GDM1 (cell line): ENCODE data around the gene SH3TC1.

Experiments used
- DNase-seq: peaks from one replicate; lab custom pipeline; 2025; lab: John Stamatoyannopoulos, UW

The SH3TC1 gene

DNA sequence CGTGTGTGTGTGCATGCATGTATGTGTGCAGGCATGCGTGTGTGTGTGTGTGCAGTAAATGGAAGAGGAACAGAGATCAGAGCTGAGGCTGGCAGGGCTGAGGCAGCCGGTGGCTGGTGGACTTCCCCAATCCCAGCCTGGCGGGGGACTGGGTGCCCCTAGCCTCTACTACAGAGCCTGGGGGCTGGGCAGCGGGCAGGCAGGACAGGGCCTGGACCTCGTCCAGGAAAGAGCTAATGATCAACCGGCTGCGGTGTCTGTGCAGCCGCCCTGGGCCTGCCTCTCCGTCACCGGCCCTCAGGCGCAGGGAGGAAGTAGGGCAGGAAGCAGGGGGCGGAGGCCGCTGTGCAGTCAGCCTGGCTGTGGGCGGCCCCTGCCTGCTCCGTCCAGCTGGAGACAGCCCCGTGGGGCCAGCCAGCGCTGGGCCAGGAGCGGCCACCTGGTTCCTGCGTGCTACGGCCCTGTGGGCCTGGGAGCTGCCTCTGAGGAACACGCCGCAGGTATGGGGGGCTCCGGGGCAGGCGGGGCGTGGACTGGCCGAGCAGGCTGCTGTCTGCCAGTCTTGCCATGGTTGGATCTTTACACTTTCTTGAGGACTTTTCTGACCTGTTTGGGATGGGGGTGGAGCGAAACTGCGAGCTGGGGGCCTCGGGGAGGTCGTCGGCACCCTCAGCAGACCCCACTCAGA, at the start of gene SH3TC1:
SH3TC1 (plus strand) TSS at position 385 of the 688 bp plus-strand sequence. CDS start 5,905 bp downstream, outside the sequence.
- DNase-seq: peak; percentile 92

DNA sequence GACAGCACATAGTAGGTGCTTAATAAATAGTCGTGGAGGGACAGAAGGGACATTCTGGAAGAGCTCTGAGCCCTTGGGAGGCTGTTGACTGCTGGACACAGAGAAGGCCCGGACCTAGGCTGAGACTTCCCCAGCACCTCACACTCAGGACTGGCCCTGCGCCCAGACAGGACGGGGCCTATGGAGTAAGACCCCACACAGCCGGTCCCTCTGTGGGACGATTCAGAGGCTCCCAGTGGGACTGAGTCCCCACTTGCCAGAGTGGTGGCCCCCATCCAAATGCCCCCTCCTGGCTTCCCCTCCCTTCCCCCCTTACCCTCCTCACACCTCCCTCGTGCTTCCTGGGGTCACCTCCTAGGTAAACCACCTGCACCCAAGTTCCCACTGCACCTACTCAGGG, 49.4 kb upstream of the SH3TC1 start:
- no peak for DNase-seq

DNA sequence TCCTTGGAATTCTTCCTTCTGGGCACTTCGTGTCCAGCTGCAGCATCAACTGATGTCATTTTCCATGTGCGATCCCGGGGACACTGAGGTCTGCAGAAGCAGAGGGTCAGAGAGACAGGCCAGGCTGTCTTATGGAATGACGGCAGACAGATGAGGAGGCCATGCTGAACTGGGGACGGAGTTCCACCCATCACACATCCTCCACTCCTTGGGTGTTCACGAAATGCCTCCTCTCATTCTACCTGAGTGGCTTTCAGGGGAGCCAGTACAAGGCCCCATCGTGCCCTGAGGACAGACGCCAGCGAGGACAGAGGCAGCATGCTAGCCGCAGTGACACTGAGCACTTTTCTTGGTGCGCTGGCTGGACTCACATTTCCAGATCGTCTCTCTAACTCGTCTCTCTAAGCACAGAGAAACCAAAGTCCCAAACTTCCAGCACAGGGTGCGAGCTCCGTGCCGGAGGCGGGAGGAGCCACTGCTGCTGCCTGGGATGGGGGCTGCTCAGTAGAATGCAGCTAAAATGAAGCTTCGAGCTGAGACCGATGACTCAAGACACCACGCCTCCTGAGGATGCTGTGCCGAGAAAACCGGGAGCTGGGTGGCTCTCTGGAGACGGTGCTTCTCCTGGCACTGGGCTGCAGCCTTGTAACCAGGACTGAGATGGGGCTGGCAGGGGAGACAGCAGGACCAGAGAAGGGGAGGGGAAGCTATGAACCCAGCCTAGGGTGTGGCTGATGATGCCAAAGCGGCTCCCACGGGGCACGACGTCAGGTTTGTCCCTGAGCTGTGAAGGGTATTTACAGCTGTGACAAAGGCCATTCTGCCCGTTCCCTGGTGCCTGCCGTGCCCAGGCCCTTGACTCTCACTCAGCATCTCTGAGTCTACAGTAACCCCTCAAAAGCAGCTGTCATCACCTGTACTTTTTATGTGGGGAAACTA, 48.7 kb upstream of the SH3TC1 start:
- DNase-seq: no peak

DNA sequence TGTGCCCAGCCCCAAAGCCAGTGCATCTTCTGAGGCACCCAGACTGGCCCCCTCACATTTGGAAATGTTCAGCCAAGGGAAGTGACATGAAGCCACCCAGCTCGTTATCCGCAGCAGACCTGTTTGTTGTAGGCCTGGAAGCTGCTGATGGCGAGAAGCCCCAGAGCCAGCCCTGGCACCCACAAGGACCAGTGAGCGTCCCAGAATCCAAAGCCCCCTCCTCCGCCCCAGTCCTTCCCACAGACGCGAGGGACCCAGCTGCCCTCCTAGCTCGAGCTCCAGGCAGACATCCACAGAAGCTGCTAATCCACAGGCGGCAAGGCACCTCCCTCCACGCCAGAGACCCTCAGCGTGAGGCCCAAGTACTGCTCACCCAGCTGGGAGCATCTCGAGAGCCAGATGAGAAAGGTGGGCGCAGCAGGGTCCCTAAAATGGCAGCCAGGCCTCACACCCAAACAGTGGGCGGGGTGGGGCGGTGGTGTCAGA, 47.9 kb upstream of the SH3TC1 start:
- DNase-seq: no peak

DNA sequence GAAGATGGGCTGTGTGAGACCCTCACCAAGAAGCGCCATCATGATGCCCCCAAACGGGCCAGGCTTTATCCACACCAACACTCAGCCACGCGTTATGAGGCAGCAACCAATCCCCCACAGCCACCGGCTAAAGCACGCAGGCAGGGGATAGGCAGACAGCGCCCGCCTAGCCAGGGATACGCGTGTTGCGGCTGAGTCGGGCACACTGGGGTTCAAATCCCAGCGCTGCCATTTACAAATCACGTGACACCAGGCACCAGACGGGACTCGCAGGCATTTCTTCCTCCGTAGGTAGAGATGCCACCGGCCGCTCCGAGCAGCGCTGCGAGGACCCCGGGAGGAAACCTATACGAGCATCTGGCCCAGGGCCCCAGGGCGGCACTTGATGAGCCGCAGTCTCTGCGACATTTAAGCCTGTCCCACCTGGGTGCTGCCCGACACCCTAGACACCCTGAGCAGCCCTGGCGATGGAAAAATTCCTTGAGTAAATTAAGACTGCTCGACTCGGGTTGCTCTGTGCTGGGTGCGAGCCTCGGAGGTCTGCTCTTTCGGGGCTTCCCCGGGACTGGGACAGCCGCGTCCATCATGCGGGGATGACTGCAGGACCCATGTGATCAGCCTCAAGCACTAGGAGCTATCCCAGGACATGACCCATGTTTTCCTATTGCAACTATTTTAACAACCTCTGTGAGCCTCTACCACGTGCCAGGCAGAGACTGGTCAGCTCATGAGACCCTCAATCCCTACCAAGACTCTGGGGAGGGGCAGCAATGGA, 46.8 kb upstream of the SH3TC1 start:
- DNase-seq: no peak

DNA sequence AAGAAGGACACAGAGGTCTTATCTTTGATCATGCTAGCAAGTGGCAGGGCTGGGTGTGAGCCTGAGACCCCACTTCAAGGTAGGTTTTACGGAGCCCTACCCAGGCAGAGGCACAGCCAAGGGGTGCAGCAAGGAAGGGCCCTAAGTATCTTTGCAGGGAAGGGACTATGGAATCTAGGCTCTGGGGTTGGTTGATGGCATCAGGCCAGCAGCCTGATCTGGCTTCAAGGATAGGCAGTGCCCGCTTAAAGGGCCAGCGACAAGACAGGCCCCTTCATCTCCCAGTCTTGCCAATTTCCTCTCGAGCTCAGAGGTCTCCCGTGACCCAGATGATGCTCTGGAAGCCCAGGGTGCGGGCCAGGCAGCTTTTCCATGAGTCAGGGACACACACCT, 46.2 kb upstream of the SH3TC1 start:
- no peak for DNase-seq

DNA sequence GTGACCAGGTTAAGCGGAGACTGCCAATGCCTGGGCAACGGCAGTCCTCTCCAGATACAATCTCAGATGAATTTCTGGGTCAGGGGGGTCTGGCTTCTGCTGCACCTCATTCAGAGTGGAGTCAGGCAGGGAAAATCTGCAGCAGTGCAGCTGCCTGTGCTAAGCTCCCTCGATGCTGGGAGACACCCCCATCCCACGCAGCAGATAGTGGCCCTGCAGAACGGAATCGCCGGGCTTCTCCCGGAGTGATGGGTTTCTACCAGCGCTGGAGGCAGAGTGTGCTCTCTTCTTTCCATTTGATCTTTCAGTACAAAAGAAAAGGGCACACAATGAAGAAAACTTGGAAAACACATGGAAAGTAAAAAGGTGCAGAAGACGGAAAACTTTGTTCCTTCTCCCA, 45.6 kb upstream of the SH3TC1 start:
- no peak for DNase-seq

DNA sequence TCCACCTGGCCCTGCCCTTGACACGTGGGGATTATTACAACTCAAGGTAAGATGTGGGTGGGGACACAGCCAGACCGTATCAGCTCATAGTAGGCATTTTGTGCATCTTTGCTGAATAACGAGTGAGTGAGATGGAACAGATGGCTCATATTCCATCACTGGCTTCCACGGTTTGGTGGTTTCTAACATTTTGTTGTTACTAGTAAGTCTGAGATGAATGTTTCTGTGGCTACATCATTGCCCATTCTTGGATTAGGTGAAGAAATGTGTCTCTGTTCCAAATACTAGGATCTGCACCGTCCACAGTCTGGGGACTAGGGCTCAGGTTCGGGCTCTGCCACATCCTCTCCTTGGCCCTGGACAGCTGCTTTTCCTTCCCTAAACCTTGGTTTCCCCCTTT, 44.0 kb upstream of the SH3TC1 start:
- no peak for DNase-seq

DNA sequence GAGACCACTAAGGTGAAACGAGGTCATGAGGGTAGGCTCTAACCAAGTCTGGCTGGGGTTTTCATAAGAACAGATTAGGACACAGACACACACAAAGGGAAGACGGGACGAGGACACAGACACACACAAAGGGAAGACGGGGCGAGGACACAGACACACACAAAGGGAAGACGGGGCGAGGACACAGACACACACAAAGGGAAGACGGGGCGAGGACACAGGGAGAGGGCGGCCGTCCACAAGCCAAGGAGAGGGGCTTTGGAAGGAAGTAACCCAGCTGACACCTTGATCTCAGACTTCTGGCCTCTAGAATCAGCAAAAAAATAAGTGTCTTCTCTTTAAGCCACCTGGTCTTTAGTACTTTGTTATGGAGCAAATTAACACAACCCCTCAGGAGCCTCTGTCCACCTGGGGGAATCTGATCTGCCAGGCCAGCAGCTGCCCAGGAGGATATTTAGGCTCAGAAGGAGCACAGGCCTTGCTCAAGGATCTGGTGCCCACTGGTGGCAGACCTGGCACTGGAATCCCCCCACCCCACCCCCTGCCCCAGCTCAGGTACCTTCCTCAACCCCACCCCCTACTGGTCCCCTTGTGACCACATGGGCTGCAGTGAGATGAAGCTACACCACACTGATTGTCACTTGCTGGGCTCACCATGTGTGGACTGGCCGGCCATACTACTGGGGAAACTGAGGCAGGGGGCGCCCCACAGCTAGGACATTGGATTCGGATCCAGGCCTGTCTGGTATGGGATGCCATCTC, 43.2 kb upstream of the SH3TC1 start:
- no peak for DNase-seq

DNA sequence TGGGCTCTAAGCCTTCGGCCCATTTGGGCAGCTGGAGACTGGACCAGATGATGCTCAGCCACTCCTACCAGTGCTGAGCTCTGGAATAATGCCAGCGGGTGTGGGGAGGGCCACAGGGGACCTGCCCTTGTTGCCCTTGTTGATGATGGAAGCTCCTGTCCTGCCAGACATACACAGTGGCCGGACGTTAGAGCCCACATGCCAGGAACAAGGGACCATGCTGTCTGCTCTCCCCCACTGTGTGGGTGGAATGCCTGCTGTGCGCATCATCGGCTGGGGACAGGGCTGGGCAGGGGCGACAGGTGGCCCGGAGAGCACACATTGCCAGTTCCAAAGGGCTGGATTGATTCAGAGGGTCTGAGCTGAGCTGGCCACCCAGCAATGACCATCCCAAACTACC, 42.5 kb upstream of the SH3TC1 start:
- DNase-seq: no peak

DNA sequence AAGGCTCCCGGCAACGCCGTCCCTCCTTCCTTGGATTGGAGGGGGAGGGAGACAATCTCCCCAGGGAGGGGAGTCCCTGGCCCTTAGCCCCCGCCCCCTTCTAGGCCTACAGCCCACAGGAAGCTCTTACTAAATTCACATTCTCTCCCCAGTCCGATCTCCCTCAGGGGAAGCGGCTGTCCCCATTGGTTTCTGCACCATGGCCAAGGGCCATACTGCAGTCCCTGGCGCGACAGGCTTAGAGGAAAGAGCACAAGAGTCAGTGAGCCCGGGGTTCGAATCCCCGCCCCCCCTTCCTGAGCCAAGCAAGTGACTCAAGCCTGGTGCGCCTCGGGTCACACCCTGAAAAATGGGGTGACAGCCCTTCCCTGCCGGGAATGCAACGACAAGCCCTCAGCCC, 41.6 kb upstream of the SH3TC1 start:
- DNase-seq: no peak

DNA sequence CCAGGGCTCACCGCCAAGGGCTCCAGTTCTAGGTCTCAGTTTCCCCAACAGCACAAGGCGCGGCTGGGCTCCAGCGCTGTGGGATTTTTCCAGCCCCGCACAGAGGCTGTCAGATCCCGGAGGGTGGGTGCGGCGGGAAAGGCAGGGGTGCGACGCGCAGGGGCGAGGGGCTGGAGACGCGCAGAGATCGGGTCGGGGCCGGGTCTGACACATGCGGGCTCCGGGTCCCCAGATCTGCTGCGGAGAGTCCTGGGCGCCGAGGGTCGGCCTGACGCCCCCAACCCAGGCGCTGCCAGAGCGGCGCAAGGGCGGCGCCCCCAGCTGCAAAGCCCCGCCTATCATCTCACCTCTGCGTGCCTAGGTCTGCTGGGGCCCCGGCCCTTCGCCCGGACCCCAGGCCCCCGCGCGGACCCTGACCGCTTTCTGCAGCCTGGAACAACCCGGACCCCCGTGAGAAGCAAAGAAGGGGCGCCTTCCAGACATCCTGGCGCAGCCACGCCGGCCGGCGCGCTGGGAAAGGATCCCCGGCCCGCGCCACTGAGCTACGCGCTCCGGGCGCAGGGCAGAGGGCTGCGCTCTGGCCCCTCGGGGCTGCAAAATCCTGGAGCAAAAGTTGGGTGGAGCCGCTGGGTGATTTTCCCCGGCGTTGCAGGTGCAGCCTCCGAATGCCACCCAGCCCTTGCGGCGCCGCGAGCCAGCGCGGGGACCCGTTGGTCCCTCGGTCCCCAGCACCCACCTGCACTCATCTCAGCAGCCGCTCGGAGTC, 41.0 kb upstream of the SH3TC1 start:
- DNase-seq: no peak

DNA sequence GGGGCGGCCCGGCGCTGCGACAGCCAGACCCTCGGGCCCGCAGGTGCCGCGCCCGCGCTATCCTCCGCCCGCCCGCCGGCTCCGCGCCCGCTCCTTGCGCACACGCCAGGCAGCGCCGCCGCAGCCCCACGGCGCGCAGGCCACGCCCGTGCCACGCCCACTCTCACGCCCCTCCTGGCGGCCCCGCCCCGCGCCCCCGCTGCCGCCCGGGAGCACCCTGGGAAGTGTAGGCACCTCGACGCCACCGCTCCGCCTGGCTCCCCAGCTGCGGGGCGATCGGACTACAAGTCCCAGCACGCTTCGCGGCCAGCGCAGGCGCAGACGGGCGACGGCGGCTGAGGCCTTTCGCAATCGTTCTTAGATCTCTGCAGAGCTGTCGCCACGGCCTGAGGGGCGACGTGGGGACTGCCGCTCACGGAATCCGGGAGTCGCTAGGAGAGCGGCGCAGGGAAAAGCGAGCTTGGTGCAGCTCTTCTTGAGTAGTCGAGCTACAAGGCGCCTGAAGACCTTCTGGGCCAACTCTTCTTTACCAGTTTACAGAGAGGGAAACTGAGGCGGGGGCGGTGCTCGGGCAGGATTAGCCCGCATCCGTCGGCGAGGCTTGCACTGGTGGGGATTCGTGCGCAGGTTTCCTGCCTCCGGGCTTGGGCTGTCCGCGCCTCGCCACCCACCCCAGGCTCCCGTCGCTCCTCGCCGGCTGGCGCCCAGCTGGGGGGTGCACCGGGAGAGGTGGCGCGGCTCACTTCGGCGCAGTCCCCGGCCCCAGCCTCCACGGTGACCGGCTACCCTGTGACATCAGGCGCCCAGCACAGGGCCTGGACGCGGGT, 40.2 kb upstream of the SH3TC1 start, which contains the start of gene ABLIM2:
ABLIM2 (minus strand) TSS at position 104 of the 827 bp plus-strand sequence. CDS start 124 bp downstream, outside the sequence.
- DNase-seq: peak; percentile 98

DNA sequence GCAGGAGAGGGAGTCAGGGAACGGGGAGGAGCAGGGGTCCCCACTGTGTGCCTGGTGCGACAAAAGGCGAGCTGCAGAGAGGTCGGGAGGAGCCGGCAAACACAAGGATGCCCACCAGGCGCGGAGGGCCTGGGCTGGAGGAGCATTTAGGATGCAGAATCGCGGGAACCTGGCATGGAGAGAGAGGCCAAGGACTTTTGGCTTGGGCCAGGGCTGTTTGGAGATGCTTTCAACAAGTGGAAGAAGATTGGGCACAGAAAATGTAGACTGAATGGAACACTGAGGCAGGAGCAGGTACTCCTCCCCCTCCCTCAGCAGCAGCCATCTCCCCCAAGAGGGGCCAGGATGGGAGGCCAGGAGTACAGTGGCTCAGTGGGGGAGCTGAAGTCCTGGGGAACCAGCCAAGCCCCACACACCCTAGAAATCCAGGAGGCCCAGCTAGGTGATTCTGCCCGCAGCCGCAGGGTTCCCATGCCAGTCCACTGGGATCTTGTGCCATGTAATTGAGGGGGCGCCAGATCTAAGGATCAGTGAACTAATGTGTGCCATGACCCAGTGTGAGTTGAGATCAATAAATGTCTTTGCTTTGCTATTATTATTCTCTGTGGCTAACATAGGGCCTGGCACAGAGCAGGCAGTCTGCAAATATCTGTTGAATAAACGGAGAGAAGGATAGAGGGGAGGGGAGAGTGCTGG, 39.4 kb upstream of the SH3TC1 start:
- no peak for DNase-seq

DNA sequence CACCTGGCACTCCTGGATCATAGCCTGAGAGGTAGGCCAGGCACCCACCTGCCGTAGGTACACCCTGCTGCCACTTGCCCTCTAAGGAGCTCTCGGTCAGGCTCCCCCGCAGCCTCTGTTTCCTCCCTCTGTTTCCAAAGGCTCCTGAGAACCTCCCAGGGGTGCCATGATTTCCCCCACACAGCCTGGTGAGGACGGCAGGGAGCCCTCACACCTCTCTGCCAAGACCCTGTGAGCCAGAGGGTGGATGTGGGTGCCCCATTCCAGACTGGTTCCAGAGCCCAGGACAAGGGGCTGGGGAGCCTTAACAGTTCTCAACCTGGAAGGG, 38.9 kb upstream of the SH3TC1 start:
- DNase-seq: no peak

DNA sequence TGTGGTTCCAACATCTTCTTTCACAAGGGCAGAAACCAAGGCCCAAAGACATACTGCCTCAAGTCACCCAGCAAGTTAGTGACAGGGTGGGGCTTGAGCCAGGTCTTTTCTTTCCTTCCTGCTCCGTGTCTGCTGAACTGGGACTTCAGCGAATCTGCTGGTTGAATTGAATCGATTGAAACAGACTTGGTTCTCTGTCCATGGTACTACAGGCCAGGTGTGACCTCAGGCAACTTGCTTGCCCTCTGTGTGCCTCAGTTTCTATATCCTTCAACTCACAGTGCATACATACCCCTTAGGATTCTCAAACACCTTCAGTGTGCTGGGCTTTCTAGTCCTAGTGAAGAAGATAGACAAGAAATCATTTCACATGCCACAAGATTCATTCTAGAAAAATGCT, 38.5 kb upstream of the SH3TC1 start:
- DNase-seq: no peak

DNA sequence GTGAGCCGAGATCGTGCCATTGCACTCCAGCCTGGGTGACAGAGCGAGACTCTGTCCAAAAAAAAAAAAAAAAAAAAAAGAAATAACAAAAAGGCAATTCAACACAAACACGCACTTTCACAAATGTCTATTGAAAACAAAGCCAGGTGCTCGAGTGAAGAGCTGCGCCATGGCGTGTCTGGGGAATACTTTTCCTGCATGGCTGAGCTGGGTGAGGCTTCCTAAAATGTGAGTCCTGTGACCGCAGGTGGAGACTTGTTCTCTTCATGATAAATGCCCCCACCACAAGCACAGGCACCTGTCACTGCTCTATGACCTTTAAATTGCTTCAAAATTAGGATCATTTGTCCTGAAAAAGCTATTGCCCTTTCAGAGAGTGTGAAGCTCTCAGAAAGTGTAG, 36.5 kb upstream of the SH3TC1 start:
- DNase-seq: no peak

DNA sequence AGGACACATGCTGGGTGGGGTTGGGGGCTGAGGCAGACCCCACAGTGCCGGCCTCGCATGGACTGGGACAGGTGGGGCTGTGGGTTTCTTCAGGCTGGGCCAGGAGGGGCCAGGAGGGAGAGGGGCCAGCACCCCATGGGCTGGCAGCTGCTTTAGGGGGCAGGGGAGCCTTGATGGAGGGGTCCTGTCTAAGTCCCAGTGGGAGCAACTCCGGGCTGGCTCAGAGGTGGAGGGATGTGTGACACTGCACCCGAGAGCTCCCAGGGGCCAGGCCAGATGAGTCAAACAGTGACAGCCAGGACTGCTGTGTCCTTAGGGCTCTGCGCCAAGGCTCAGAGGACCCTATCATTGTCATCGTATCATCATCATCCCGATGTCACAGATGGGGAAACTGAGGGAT, 36.1 kb upstream of the SH3TC1 start:
- no peak for DNase-seq

DNA sequence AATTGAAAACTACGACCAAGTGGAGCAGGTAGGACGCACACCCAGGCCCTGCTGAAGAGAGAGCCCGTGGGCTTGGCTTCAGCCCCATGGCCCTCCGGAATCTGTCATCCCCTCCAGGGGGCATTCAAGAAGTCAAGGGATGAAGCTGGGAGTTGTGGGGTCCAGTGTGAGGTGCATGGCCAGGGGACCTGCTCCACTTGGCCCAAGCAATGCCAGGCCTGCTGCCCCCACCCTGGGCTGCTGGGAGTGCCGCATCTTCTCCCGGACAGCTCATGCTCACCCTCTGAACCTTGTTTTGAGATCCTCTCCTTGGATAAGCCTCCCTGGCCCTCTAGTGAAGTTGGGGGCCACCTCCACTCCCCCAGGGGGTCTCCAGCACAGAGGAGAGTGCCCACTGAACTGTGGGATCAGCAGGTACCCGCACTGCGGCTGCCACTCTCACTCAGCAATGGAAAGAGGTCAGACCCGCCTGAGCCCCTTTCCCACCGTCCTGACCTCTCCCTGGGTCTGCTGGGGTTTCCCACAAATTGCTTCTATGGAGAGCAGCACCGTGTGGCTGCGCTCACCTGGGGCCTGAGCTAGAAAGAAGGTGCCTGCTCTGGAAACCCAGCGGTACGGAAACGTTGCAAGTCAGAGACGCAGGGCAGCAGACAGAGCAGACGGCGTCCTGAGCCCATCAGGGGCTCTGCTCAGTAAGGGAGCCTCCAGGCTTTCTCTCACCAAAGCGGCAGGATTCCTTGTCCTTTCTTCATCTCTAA, 35.5 kb upstream of the SH3TC1 start:
- DNase-seq: no peak
